Keratinocyte (primary cell): ENCODE results near the gene TRAF2. TPM values are rescaled to one million over a fixed set of nuclear protein-coding genes. Genes with fewer than 3 reads are reported as not detected.

Source experiments
- DNase-seq: peaks from one replicate; pipeline ENCODE4 v3.0.0-alpha.2; 2011; ENCODE audit warnings: low read depth, missing footprints, low spot score
- FAIRE-seq: peaks from 2 replicates; lab custom pipeline; 2011; peaks lifted over from hg19 to GRCh38; lab: Jason Lieb, UNC
- H2AFZ ChIP-seq: 2 replicates; pipeline ENCODE4 v1.6.0; 2012; ENCODE audit warnings: low read length, control low read depth, inconsistent platforms; ENCODE audit not compliant: control insufficient read depth
- H3K27ac ChIP-seq: 2 replicates; pipeline ENCODE4 v1.5.1; 2011; ENCODE audit warnings: low read length; ENCODE audit not compliant: control insufficient read depth, insufficient read depth
- H3K27me3 ChIP-seq: 3 replicates; pipeline ENCODE4 v1.6.0; 2011; ENCODE audit warnings: low read length; ENCODE audit not compliant: control insufficient read depth, insufficient read depth; ENCODE audit errors: extremely low read depth
- H3K36me3 ChIP-seq, 2 experiments: 2 replicates in 1 of 2; 3 replicates in 1 of 2; pipeline ENCODE4 v1.5.1; 2011; ENCODE audit warnings: low read length in 2 of 2, mild to moderate bottlenecking in 1 of 2; ENCODE audit not compliant: control insufficient read depth in 2 of 2, insufficient read depth in 2 of 2; ENCODE audit errors: extremely low read depth in 1 of 2
- H3K4me1 ChIP-seq: 3 replicates; pipeline ENCODE4 v1.5.1; 2011; ENCODE audit warnings: low read length; ENCODE audit not compliant: control insufficient read depth, insufficient read depth; ENCODE audit errors: extremely low read depth
- H3K4me2 ChIP-seq: 3 replicates; pipeline ENCODE4 v1.6.0; 2011; ENCODE audit warnings: low read depth, low read length; ENCODE audit not compliant: control insufficient read depth, insufficient read depth; ENCODE audit errors: extremely low read depth
- H3K4me3 ChIP-seq, 3 experiments: fragments of 200-600 bp in 1 of 3; sonication (generic) in 1 of 3; 2 replicates in 2 of 3; 3 replicates in 1 of 3; pipeline ENCODE4 v1.5.1; 2011 to 2016; ENCODE audit warnings: low read length in 3 of 3, mild to moderate bottlenecking in 3 of 3, control low read depth in 2 of 3, inconsistent platforms in 1 of 3, low read depth in 1 of 3, mixed read lengths in 1 of 3, mixed run types in 1 of 3, moderate library complexity in 1 of 3; ENCODE audit not compliant: control insufficient read depth in 2 of 3, insufficient read depth in 2 of 3; ENCODE audit errors: extremely low read depth in 1 of 3
- H3K79me2 ChIP-seq: 2 replicates; pipeline ENCODE4 v1.6.0; 2012; ENCODE audit warnings: low read length; ENCODE audit not compliant: control insufficient read depth, insufficient read depth
- H3K9ac ChIP-seq: 3 replicates; pipeline ENCODE4 v1.6.0; 2011; ENCODE audit warnings: low read length; ENCODE audit not compliant: control insufficient read depth, insufficient read depth; ENCODE audit errors: extremely low read depth
- H3K9me1 ChIP-seq: 3 replicates; pipeline ENCODE4 v1.6.0; 2011; ENCODE audit warnings: low read length; ENCODE audit not compliant: control insufficient read depth, insufficient read depth; ENCODE audit errors: extremely low read depth
- H3K9me3 ChIP-seq: 2 replicates; pipeline ENCODE4 v1.5.1; 2012; ENCODE audit warnings: low read depth, low read length; ENCODE audit not compliant: control insufficient read depth
- H4K20me1 ChIP-seq: 3 replicates; pipeline ENCODE4 v1.6.0; 2011; ENCODE audit warnings: low read length; ENCODE audit not compliant: control insufficient read depth, insufficient read depth; ENCODE audit errors: extremely low read depth
- CTCF ChIP-seq, 3 experiments: IDR thresholded peaks in 1 of 3; conservative IDR thresholded peaks in 1 of 3; optimal IDR thresholded peaks in 1 of 3; 2 replicates in 2 of 3; 3 replicates in 1 of 3; pipeline versions ENCODE3 to v1.5.1; 2011; ENCODE audit warnings: low read length in 3 of 3, mild to moderate bottlenecking in 3 of 3, moderate library complexity in 2 of 3, control low read depth in 1 of 3, inconsistent platforms in 1 of 3; ENCODE audit not compliant: insufficient read depth in 2 of 3; ENCODE audit errors: extremely low read depth in 1 of 3
- EZH2 ChIP-seq: IDR thresholded peaks from one replicate; pipeline ENCODE4 v1.6.1; 2012; ENCODE audit warnings: inconsistent platforms, mild to moderate bottlenecking, low read length, moderate library complexity
- dilution Hi-C: fragments of 300-500 bp; cut with MboI; formaldehyde crosslinking; loops from one replicate; pipeline ENCODE4 v1.7.0; 2020; ENCODE audit warnings: low sequenced_read_pairs; ENCODE audit not compliant: extremely low pct_ligation_motif_present
- polyA plus RNA-seq, 5 experiments: library from polyadenylated mRNA; depleted of rRNA in 3 of 5; stranded (reverse) in 3 of 5; stranded (forward) in 1 of 5; unstranded in 1 of 5; fragments of >200 nt; gene quantifications; 1 replicate in 1 of 5; 2 replicates in 3 of 5; 3 replicates in 1 of 5; pipeline versions ENCODE4 v1.2.1 to v1.2.3, GENCODE V29; 2011 to 2012; ENCODE audit warnings: missing spikeins in 2 of 5, low read depth in 1 of 5, low replicate concordance in 1 of 5

The TRAF2 gene
- polyA plus RNA-seq, 1 donor (not counting 4 experiments of a cell fraction or from before 2014, with no cell fraction given), result 9.9 TPM

- no peak overlapping the region for H3K4me3 ChIP-seq
- H3K9ac ChIP-seq, result no peak overlapping the region
- H3K27ac ChIP-seq, result no peak overlapping the region
- H4K20me1 ChIP-seq, result no peaks in the 10 kb centered on the region
- DNase-seq, result no peak
- peaks cover 19 to 21% of the 10 kb centered on the region in 2 experiments for H3K36me3 ChIP-seq
- dilution Hi-C loops, result loop anchor here (25.0 kb wide), 1 partner anchor 116 kb away; the partner anchor contains the start of gene RABL6
- no peaks in the 10 kb centered on the region for H3K4me1 ChIP-seq
- no peaks in the 10 kb centered on the region for H3K79me2 ChIP-seq
- H3K4me2 ChIP-seq, result no peak overlapping the region
- H3K9me1 ChIP-seq, result no peaks in the 10 kb centered on the region
- TF ChIP-seq CTCF (optimal IDR thresholded peaks at IDR 0.05 in 1 of 3, IDR thresholded peaks at IDR 0.05 in 1 of 3, conservative IDR thresholded peaks at IDR 0.05 in 1 of 3; ENCODE audit: extremely low read depth in 1 of 3, insufficient read depth in 2 of 3, low read length in 3 of 3) (no peak), EZH2 (no peak)
- no peak for FAIRE-seq
- no peaks in the 10 kb centered on the region for H3K27me3 ChIP-seq
- H2AFZ ChIP-seq, result no peak overlapping the region
- H3K9me3 ChIP-seq, result no peaks in the 10 kb centered on the region
Observed at GRCh38 chr9:136928591-136928990, 42.3 kb downstream of the TRAF2 start.

DNA sequence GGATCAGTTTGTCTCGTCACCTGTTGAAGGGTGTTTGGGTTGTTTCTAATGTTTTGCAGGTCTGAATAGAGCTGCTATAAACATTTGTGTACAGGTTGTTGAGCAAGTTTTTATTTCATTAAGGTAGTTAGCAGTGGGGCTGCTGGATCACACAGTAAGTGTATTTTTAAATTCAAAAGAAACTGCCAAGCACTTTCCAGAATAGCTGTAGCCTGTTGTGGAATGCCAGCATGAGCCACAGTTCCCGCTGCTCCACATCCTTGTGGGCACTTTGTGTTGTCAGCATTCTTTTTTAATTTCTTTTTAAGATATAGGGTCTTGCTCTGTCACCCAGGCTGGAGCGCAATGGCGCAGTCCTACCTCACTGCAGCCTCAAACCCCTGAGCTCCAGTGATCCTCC is 43.7 kb downstream of the TRAF2 start:
- no peaks in the 10 kb centered on the region for H3K27me3 ChIP-seq
- no peaks in the 10 kb centered on the region for H4K20me1 ChIP-seq
- H3K9ac ChIP-seq, result no peak overlapping the region
- no peak overlapping the region for H3K4me2 ChIP-seq
- FAIRE-seq, result no peak
- no peaks in the 10 kb centered on the region for H3K79me2 ChIP-seq
- H3K9me1 ChIP-seq, result no peaks in the 10 kb centered on the region
- H3K9me3 ChIP-seq, result no peaks in the 10 kb centered on the region
- no peak overlapping the region for H2AFZ ChIP-seq
- H3K4me1 ChIP-seq, result no peaks in the 10 kb centered on the region
- dilution Hi-C loops, result loop anchor here (25.0 kb wide), 1 partner anchor 118 kb away; the partner anchor contains the start of gene RABL6
- TF ChIP-seq CTCF (optimal IDR thresholded peaks at IDR 0.05 in 1 of 3, IDR thresholded peaks at IDR 0.05 in 1 of 3, conservative IDR thresholded peaks at IDR 0.05 in 1 of 3; ENCODE audit: extremely low read depth in 1 of 3, insufficient read depth in 2 of 3, low read length in 3 of 3), result no peak
- no peak for TF ChIP-seq EZH2
- DNase-seq, result no peak
- H3K4me3 ChIP-seq, result no peak overlapping the region
- H3K36me3 ChIP-seq, result peaks cover 15 to 21% of the 10 kb centered on the region in 2 experiments
- no peak overlapping the region for H3K27ac ChIP-seq
